Central memory CD8-positive, alpha-beta T cell (primary cell): Measurements from ENCODE around the gene KLHL14.

ENCODE experiments used
- ATAC-seq: fragments of 150-1000 bp; cut with Tn5 transposase; replicated peaks from 2 replicates; pipeline ENCODE4 v1.10.0; 2022; ENCODE audit warnings: mild to moderate bottlenecking, moderate FRiP score, moderate number of reproducible peaks; ENCODE audit not compliant: poor library complexity, severe bottlenecking; ENCODE audit errors: extremely low read depth
- DNase-seq, 2 donors: peaks; one replicate each; pipeline ENCODE4 v3.0.0; 2021; ENCODE audit warnings: low spot score in 2 of 2
- H3K27ac Mint-ChIP-seq: one replicate; pipeline ENCODE4 v1.8.0; 2022; ENCODE audit warnings: low read depth, mild to moderate bottlenecking, moderate library complexity, mixed read lengths
- H3K27me3 Mint-ChIP-seq: one replicate; pipeline ENCODE4 v1.8.0; 2022; ENCODE audit warnings: mixed read lengths
- H3K36me3 Mint-ChIP-seq: one replicate; pipeline ENCODE4 v1.8.0; 2022; ENCODE audit warnings: mild to moderate bottlenecking, moderate library complexity, mixed read lengths; ENCODE audit not compliant: insufficient read depth
- H3K4me1 Mint-ChIP-seq: one replicate; pipeline ENCODE4 v1.8.0; 2022; ENCODE audit warnings: mixed read lengths
- H3K4me3 Mint-ChIP-seq: one replicate; pipeline ENCODE4 v1.8.0; 2022; ENCODE audit warnings: mild to moderate bottlenecking, moderate library complexity, mixed read lengths
- H3K9me3 Mint-ChIP-seq: one replicate; pipeline ENCODE4 v1.8.0; 2022; ENCODE audit warnings: mixed read lengths

Gene KLHL14

GRCh38 chr18:32779010-32779409 is 6.2 kb upstream of the KLHL14 start:
- H3K27me3 Mint-ChIP-seq, result peaks cover 11% of the 10 kb centered on the region
- no peaks in the 10 kb centered on the region for H3K4me1 Mint-ChIP-seq
- DNase-seq (no peak), ATAC-seq (no peak)
- H3K4me3 Mint-ChIP-seq, result no peak overlapping the region
- no peak overlapping the region for H3K27ac Mint-ChIP-seq
- no peaks in the 10 kb centered on the region for H3K36me3 Mint-ChIP-seq
- H3K9me3 Mint-ChIP-seq, result no peaks in the 10 kb centered on the region

- Mint-ChIP-seq H3K27me3 (peaks cover 31% of the 10 kb centered on the region), H3K27ac (no peak overlapping the region), H3K9me3 (no peaks in the 10 kb centered on the region), H3K4me3 (no peak overlapping the region), H3K4me1 (peaks cover 6% of the 10 kb centered on the region), H3K36me3 (no peaks in the 10 kb centered on the region)
- no peak for ATAC-seq
- DNase-seq, result no peak
These were observed 4.2 kb upstream of the KLHL14 start for GRCh38 chr18:32777049-32777448.

DNA sequence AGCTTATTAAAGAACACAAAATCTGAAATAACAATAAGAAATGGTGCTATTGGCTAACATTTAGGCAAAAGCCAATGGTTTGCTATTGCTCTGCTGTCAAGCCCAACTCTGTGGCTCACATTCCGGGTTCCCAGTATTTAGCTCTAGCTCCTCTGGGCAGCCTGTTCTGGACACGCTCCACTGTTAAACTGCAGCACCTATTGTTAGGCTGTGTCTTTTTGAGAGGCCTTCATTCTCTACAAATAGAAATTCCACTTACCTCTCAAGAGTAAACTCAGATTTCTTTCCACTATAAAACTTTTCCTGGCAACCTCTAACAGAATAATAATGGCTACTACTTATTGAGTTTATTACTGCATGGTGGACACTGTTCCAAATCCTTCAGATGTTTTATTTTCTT is 3.7 kb upstream of the KLHL14 start:
- peaks cover 36% of the 10 kb centered on the region for H3K27me3 Mint-ChIP-seq
- no peak for ATAC-seq
- no peak overlapping the region for H3K4me3 Mint-ChIP-seq
- H3K36me3 Mint-ChIP-seq, result no peaks in the 10 kb centered on the region
- DNase-seq, result no peak
- H3K4me1 Mint-ChIP-seq, result peaks cover 6% of the 10 kb centered on the region
- no peaks in the 10 kb centered on the region for H3K9me3 Mint-ChIP-seq
- no peak overlapping the region for H3K27ac Mint-ChIP-seq

- no peaks in the 10 kb centered on the region for H3K9me3 Mint-ChIP-seq
- H3K36me3 Mint-ChIP-seq, result no peaks in the 10 kb centered on the region
- peaks cover 6% of the 10 kb centered on the region for H3K4me1 Mint-ChIP-seq
- H3K27me3 Mint-ChIP-seq, result peaks cover 45% of the 10 kb centered on the region
- ATAC-seq (no peak), DNase-seq (no peak)
- H3K4me3 Mint-ChIP-seq, result no peak overlapping the region
- H3K27ac Mint-ChIP-seq, result no peak overlapping the region
These were observed 2.8 kb upstream of the KLHL14 start for GRCh38 chr18:32775628-32776027.

- peaks cover 63% of the 10 kb centered on the region for H3K27me3 Mint-ChIP-seq
- H3K36me3 Mint-ChIP-seq, result no peaks in the 10 kb centered on the region
- no peak overlapping the region for H3K27ac Mint-ChIP-seq
- no peak for ATAC-seq
- peaks cover 6% of the 10 kb centered on the region for H3K4me1 Mint-ChIP-seq
- no peaks in the 10 kb centered on the region for H3K9me3 Mint-ChIP-seq
- no peak overlapping the region for H3K4me3 Mint-ChIP-seq
- no peak for DNase-seq
These were observed 524 bp upstream of the KLHL14 start for GRCh38 chr18:32773382-32773712.

DNA sequence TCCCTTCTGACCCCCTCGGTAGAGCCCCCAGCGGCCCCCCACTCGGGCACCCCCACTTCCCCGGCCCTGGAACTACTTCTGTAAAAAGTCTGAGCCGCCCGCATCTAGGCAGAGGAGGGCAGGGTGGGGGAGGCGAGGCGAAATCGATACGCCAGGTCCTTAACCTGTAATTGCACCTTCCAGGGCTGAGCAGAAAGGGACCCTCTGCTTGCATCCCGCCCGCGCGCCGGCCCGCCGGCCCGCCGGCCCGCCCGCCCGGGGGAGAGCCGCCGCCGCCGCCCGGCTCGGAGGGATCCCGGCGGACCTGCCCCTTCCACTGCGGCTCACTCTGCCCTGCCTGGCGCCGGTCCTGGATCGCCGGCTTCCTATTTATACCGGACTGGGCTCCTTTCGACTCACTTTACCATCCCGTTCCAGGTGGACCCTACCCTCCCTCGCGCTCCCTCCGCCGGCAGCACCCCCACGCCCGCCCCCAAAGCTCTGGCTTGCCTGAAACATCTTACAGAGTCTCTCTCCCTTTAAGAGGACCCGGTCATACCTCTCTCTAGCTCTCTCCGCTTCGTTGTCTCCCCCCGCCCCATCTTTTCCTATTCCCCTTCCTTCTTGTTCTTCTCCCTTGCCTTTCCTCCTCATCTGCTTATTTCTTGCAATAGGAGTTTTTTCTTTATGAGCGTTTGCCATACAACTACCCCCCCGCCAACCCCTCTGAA is 797 bp downstream of the KLHL14 start:
- Mint-ChIP-seq H3K27me3 (peaks cover 66% of the 10 kb centered on the region), H3K9me3 (no peaks in the 10 kb centered on the region), H3K27ac (no peak overlapping the region), H3K4me1 (peaks cover 6% of the 10 kb centered on the region), H3K36me3 (no peaks in the 10 kb centered on the region), H3K4me3 (peak overlapping the region; percentile 60)
- ATAC-seq (no peak), DNase-seq (no peak)

GRCh38 chr18:32771169-32771751 is 1.6 kb downstream of the KLHL14 start:
- Mint-ChIP-seq H3K36me3 (no peaks in the 10 kb centered on the region), H3K4me3 (peak overlapping the region; percentile 60), H3K4me1 (peaks cover 6% of the 10 kb centered on the region), H3K9me3 (no peaks in the 10 kb centered on the region), H3K27ac (no peak overlapping the region), H3K27me3 (peaks cover 66% of the 10 kb centered on the region)
- DNase-seq (no peak), ATAC-seq (no peak)

DNA sequence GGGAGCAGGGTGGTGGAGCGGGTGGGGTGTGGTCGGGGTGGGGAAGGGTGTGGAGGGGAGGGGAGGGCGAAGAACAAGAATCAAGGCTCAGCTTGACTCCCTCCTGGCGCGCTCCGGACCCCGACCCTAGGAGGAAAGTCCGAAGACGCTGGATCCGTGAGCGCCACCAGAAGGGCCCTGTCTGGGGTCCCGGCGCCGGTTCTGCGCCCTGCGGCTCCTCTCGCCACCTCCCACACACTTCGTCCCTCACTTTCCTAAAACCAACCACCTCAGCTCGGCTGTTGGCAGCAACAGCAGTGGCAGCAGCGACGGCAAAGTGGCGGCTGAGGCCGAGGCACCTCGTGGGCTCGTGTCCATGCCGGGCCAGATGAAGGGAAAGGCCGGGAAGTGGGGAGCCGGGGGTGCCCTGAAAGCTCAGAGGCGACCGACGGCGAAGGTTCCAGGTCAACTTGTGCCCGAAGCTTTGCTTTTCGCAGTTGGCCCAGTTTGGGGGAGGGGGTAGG is 2.1 kb downstream of the KLHL14 start:
- Mint-ChIP-seq H3K27ac (no peak overlapping the region), H3K4me1 (peaks cover 6% of the 10 kb centered on the region), H3K36me3 (no peaks in the 10 kb centered on the region), H3K9me3 (no peaks in the 10 kb centered on the region), H3K27me3 (peaks cover 66% of the 10 kb centered on the region), H3K4me3 (peak overlapping the region; percentile 60)
- DNase-seq (no peak), ATAC-seq (no peak)

GRCh38 chr18:32770054-32770665 is 2.7 kb downstream of the KLHL14 start:
- peaks cover 66% of the 10 kb centered on the region for H3K27me3 Mint-ChIP-seq
- no peak overlapping the region for H3K27ac Mint-ChIP-seq
- H3K9me3 Mint-ChIP-seq, result no peaks in the 10 kb centered on the region
- H3K36me3 Mint-ChIP-seq, result no peaks in the 10 kb centered on the region
- ATAC-seq (peak; percentile 8), DNase-seq (no peak)
- peaks cover 6% of the 10 kb centered on the region for H3K4me1 Mint-ChIP-seq
- peak overlapping the region; percentile 52 for H3K4me3 Mint-ChIP-seq

DNA sequence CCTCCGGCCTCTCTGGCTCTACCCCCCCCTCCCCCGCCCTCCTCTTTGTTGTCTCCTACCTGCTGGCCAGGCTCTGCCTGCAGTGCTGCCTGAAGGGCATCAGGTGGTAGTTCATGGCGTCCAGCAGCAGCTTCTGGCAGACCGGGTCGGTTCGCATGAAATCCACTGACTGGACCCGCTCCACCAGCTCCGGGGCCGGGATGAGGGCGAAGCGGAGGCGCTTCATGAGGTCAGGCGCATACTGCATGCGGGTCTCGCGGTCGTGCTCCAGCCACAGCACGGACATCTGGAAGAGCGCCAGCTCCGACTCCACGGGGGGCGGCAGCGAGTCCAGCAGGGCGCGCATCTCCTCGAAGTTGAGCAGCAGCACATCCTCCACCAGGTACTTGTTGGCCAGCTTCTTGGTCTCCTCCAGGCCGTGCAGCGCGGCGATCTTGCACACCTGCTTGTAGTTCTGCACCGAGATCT is 3.2 kb downstream of the KLHL14 start:
- H3K4me3 Mint-ChIP-seq, result peak overlapping the region; percentile 52
- no peaks in the 10 kb centered on the region for H3K36me3 Mint-ChIP-seq
- no peaks in the 10 kb centered on the region for H3K9me3 Mint-ChIP-seq
- H3K27ac Mint-ChIP-seq, result no peak overlapping the region
- H3K27me3 Mint-ChIP-seq, result peaks cover 61% of the 10 kb centered on the region
- no peak for ATAC-seq
- no peak for DNase-seq
- H3K4me1 Mint-ChIP-seq, result peaks cover 6% of the 10 kb centered on the region

GRCh38 chr18:32769071-32769585 is 3.7 kb downstream of the KLHL14 start:
- ATAC-seq, result no peak
- Mint-ChIP-seq H3K4me3 (peak overlapping the region; percentile 52), H3K27ac (no peak overlapping the region), H3K36me3 (no peaks in the 10 kb centered on the region), H3K27me3 (peaks cover 56% of the 10 kb centered on the region), H3K4me1 (peaks cover 6% of the 10 kb centered on the region), H3K9me3 (no peaks in the 10 kb centered on the region)
- DNase-seq, result no peak

GRCh38 chr18:32767400-32767799 is 5.4 kb downstream of the KLHL14 start:
- Mint-ChIP-seq H3K9me3 (no peaks in the 10 kb centered on the region), H3K36me3 (no peaks in the 10 kb centered on the region), H3K4me1 (peaks cover 4% of the 10 kb centered on the region), H3K27ac (no peak overlapping the region), H3K27me3 (peaks cover 38% of the 10 kb centered on the region), H3K4me3 (no peak overlapping the region)
- no peak for DNase-seq
- no peak for ATAC-seq
